Measurements from ENCODE around the gene RAMP3.

GRCh38 chr7:45151967-45152366 is 5.6 kb upstream of the RAMP3 start:
- TF ChIP-seq CTCF (IDR thresholded peaks at IDR 0.05; ENCODE audit: insufficient read depth, low read depth, low read length) = no peak
- TF ChIP-seq EZH2 (IDR thresholded peaks at IDR 0.05; ENCODE audit: insufficient read depth, low read length) = no peak

All from astrocyte (in vitro differentiated cells and primary cell).